Breast epithelium (tissue), 3 donors: ENCODE measurements around the gene ILDR1.

ENCODE experiments used
- CTCF ChIP-seq, 3 donors: fragments of 450-650 bp; IDR thresholded peaks; one replicate each; pipeline ENCODE4 v1.5.1; 2016 to 2017; ENCODE audit warnings: antibody characterized with exemption in 3 of 3, mild to moderate bottlenecking in 3 of 3, moderate library complexity in 3 of 3
- POLR2A ChIP-seq: fragments of 450-650 bp; IDR thresholded peaks from one replicate; pipeline ENCODE4 v1.6.1; 2016; ENCODE audit warnings: antibody characterized with exemption, mild to moderate bottlenecking, moderate library complexity
- POLR2AphosphoS5 ChIP-seq, 3 donors: sonication (generic); formaldehyde crosslinking; IDR thresholded peaks; one replicate each; pipeline ENCODE4 v1.6.1; 2017; ENCODE audit warnings: antibody characterized with exemption in 3 of 3

- TF ChIP-seq POLR2A = no peak
- TF ChIP-seq CTCF (IDR thresholded peaks at IDR 0.05) = no peak
- no peak for TF ChIP-seq POLR2AphosphoS5 (IDR thresholded peaks at IDR 0.05)
These were observed 65.7 kb downstream of the ILDR1 start for GRCh38 chr3:121956363-121956762.
